Posterior vena cava (tissue), 2 donors: ENCODE results near the gene FBXO33. TPM values are rescaled to one million over a fixed set of nuclear protein-coding genes. Genes with fewer than 3 reads are reported as not detected.

Experiments used
- total RNA-seq, 2 donors: library from RNA; stranded (reverse); fragmentation: NEBNext Ultra II Directional; extraction: Animal tissue kit (Norgen Biotek cat#: 25700); gene quantifications; one replicate each; pipeline ENCODE4 v1.2.1, GENCODE V29; 2021
- donor health status: DM: yes; HTN: yes; CAD: no.
- donor health status: DM: yes; HTN: yes; CAD: no.

Gene FBXO33
- total RNA-seq, 2 donors from 2014 or later, result 7.8 to 8.9 TPM

Other genes with a start within 250 kb of the FBXO33 start
- 10 to 100 TPM; 19.9 to 21.1 TPM for gene MIA2, start 198.5 kb downstream of the FBXO33 start, total RNA-seq